ENCODE data around the gene ADH1C.
"Not testable (repeated sequence)": the region's sequence is repeated elsewhere in the genome, so short reads cannot be mapped to it uniquely, and the experiment has no call there.

The ADH1C gene

DNA sequence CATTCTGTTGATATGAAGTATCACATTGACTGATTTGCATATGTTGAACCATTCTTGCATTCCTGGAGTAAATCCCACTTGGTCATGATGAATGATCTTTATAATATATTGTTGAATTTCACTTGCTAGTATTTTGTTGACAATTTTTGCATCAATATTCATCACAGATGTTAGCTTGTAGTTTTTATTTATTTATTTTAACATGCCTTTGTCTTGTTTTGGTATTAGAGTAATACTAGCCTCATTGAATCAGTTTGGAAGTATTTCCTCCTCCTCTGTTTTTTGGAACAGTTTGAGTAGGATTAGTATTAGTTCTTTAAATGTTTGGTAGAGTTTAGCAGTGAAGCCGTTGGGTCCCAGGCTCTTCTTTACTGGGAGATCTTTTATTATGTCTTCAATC lies 13.9 kb upstream of the ADH1C start:
- TF ChIP-seq, protein P1, sequence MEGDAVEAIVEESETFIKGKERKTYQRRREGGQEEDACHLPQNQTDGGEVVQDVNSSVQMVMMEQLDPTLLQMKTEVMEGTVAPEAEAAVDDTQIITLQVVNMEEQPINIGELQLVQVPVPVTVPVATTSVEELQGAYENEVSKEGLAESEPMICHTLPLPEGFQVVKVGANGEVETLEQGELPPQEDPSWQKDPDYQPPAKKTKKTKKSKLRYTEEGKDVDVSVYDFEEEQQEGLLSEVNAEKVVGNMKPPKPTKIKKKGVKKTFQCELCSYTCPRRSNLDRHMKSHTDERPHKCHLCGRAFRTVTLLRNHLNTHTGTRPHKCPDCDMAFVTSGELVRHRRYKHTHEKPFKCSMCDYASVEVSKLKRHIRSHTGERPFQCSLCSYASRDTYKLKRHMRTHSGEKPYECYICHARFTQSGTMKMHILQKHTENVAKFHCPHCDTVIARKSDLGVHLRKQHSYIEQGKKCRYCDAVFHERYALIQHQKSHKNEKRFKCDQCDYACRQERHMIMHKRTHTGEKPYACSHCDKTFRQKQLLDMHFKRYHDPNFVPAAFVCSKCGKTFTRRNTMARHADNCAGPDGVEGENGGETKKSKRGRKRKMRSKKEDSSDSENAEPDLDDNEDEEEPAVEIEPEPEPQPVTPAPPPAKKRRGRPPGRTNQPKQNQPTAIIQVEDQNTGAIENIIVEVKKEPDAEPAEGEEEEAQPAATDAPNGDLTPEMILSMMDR (conservative IDR thresholded peaks at IDR 0.05) = no peak
- H3K27ac ChIP-seq = no peak overlapping the region

DNA sequence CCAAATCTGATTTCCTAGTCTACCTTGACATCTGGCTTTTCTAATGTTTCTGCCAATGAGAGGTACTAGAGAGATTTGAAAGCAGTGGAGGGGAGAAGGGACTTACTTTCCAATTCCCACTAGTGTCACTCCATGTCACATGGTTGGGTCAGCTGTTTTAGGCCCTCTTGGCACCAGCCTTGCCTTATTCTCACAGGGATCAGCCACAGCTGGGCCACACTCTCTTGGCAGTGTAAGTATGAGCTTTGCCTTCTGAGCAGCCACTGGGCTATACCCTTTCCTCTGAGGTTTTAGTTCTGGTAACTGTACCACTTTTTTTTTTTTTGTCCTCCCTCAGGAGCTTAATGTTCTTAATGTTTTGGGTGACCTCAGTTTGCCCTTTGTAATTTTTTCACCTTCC lies 10.2 kb upstream of the ADH1C start:
- TF ChIP-seq, protein P1 (conservative IDR thresholded peaks at IDR 0.05) = no peak
- no peak overlapping the region for H3K27ac ChIP-seq

DNA sequence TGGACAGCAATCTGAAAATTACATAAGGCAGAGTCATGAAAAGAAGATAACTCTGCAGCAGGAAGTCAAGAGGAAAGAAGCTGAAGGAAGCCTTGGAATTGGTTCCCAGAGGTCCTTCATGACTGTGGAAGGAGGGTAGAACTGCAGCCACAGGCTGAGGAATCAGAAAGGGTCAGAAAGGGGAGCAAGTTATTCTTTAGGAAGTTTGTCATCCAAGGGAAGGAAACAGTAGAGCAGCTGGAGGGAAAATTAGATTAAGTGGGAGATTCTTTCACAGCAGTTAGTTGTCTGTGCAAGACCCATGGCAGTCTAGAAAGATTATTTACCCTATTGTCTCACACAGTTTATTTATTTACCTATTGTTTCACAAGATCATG lies 9.3 kb upstream of the ADH1C start:
- H3K27ac ChIP-seq = no peak overlapping the region
- TF ChIP-seq, protein P1 (conservative IDR thresholded peaks at IDR 0.05) = no peak

DNA sequence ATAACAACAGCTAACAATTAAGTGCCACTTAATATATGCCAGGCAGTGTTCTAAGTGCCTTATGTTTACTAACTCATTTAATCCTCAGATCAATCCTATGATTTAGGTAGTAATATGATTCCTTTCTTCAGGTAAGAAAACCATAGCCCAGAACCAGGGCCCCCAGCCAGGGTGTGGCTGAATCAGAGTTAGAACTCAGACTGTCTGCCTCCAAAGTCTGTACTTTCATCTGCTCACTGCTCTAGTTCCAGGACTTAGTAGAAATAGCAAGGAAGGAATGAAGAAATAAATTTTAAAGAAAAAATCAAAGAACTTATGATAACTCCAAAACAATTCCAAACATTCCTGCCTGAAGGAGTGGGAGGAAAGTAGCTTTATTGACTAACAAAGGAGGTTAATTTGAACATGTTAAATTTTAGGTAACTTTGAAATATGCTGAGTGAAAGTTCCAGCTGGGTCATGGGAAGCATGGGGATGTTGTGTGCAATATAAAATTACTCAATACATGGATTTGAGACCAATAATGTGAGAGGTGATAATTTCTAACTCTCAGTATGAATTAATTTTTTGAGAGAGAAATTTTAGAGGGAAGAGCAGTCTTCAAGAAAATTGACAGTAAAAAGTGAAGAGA lies 8.8 kb upstream of the ADH1C start:
- H3K27ac ChIP-seq = no peak overlapping the region
- TF ChIP-seq, protein P1 (conservative IDR thresholded peaks at IDR 0.05) = no peak

DNA sequence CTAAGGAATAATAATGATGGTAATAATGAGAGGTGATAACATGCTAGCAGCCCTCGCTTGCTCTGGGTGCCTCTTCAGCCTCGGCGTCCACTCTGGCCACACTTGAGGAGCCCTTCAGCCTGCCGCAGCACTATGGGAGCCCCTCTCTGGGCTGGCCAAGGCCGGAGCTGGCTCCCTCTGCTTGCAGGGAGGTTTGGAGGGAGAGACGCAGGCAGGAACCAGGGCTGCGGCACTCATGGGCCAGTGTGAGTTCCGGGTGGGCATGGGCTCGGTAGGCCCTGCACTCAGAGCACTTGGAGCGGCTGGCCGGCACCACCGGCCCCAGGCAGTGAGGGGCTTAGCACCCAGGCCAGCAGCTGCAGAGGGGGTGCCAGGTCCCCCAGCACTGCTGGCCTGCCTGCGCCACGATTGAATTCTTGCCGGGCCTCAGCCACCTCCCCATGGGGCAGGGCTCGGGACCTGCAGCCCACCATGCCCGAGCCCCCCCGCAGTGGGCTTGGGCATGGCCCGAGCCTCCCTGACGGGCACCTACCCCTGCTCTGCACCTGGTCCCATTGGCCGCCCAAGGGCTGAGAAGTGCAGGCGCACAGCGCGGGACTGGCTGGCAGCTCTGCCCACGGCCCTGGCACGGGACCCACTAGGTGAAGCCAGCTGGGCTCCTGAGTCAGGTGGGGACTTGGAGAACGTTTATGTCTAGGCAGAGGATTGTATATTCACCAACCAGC lies 7.1 kb upstream of the ADH1C start:
- TF ChIP-seq, protein P1 (conservative IDR thresholded peaks at IDR 0.05) = no peak

DNA sequence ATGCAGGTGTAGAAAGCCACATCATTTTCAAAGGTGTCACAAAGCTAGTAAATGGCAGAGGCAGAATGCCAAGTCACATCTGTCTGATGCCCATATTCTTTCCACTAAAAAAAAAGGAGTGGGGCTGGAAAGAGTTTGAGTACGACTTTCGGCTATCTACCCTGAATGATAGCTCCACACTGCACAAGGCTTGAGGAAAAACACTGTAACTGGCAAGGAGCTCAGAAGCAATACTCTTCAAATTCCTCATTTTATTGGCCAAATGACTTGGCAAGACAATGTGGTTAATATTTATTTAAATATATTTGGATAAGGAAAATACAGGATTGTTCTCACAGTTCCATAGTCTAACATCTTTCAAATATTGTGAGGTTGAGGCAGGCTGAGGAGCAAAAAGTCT lies 5.4 kb upstream of the ADH1C start:
- H3K27ac ChIP-seq = peak overlapping the region; percentile 30; the same call in 1 of the 2 replicates
- TF ChIP-seq, protein P1 (conservative IDR thresholded peaks at IDR 0.05) = no peak

More for the DNA sequence above, 7.1 kb upstream of the ADH1C start:
- H3K27ac ChIP-seq = no peak overlapping the region

DNA sequence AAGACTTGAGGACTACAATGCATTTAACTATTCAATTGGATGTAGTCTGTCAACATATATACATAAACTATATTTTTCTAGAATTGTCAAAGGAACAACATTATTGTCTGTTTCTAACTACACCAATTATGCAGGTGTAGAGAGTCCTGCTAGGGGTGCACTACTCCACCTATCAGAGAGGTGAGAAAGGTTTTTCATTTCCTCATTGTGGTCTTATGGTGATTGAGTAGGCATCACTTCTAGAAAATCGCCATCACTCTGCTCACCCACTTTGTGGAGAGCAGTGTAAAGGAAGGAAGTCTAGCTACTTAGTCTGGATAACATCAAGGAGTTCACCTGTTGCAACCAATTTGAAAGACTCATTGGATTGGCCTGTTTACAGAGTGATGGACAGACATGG lies 4.4 kb upstream of the ADH1C start:
- TF ChIP-seq, protein P1 (conservative IDR thresholded peaks at IDR 0.05) = no peak

DNA sequence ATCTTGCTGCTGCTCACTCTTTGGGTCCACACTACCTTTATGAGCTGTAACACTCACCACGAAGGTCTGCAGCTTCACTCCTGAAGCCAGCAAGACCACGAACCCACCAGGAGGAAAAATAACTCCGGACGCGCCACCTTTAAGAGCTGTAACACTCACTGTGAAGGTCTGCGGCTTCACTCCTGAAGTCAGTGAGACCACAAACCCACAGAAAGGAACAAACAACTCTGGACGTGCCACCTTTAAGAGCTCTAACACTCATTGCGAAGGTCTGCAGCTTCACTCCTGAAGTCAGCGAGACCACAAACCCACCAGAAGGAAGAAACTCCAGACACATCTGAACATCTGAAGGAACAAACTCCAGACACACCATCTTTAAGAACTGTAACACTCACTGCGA lies 3.6 kb upstream of the ADH1C start:
- not testable (repeated sequence) for H3K27ac ChIP-seq

More for the DNA sequence above, 4.4 kb upstream of the ADH1C start:
- no peak overlapping the region for H3K27ac ChIP-seq

Data from VCaP (cell line).